Suprapubic skin (tissue), 4 donors: ENCODE results near the gene DAD1. TPM values are rescaled to one million over a fixed set of nuclear protein-coding genes. Genes with fewer than 3 reads are reported as not detected.

Source experiments
- DNase-seq, 2 donors: peaks; one replicate each; pipeline ENCODE4 v3.0.0-alpha.2; 2019; ENCODE audit warnings: low spot score in 2 of 2
- H3K27ac ChIP-seq: fragments of 200-600 bp; sonication (generic); one replicate; pipeline ENCODE4 v1.5.1; 2019
- H3K27me3 ChIP-seq: fragments of 200-600 bp; sonication (generic); one replicate; pipeline ENCODE4 v1.5.1; 2019
- H3K36me3 ChIP-seq: fragments of 200-600 bp; sonication (generic); one replicate; pipeline ENCODE4 v1.5.1; 2019
- H3K4me1 ChIP-seq: fragments of 200-600 bp; sonication (generic); one replicate; pipeline ENCODE4 v1.5.1; 2019
- H3K4me3 ChIP-seq: fragments of 200-600 bp; sonication (generic); one replicate; pipeline ENCODE4 v1.5.1; 2019; ENCODE audit warnings: mild to moderate bottlenecking
- H3K9me3 ChIP-seq: fragments of 200-600 bp; sonication (generic); one replicate; pipeline ENCODE4 v1.5.1; 2019
- EP300 ChIP-seq: sonication (generic); formaldehyde crosslinking; IDR thresholded peaks from one replicate; pipeline ENCODE4 v1.6.1; 2017; ENCODE audit warnings: antibody characterized with exemption
- POLR2A ChIP-seq, 2 donors: fragments of 450-650 bp; IDR thresholded peaks; one replicate each; pipeline ENCODE4 v1.6.1; 2017; ENCODE audit warnings: antibody characterized with exemption in 2 of 2, mild to moderate bottlenecking in 2 of 2, moderate library complexity in 2 of 2
- POLR2AphosphoS5 ChIP-seq, 3 donors: sonication (generic); formaldehyde crosslinking; IDR thresholded peaks; one replicate each; pipeline ENCODE4 v1.6.1; 2017; ENCODE audit warnings: antibody characterized with exemption in 3 of 3
- WGBS: methylation state at CpG from one replicate; pipeline ENCODE4 v1.1.5; 2018; 5-methylcytosine and 5-hydroxymethylcytosine counted together
- total RNA-seq, 4 donors: library from RNA; depleted of rRNA; stranded (reverse); fragments of >200 nt; gene quantifications; one replicate each; pipeline ENCODE4 v1.1.0, GENCODE V29; 2016
- TF ChIP-seq, protein P1 (sequence below), 2 donors: fragments of 200-600 bp in 1 of 2; fragments of 450-650 bp in 1 of 2; sonication (generic) in 1 of 2; IDR thresholded peaks; one replicate each; pipeline ENCODE4 v1.5.1; 2016 to 2019; ENCODE audit warnings: antibody characterized with exemption in 2 of 2, mild to moderate bottlenecking in 1 of 2, moderate library complexity in 1 of 2

Gene DAD1
- total RNA-seq, 4 donors from 2014 or later = 110 to 212 (median 187) TPM

DNA sequence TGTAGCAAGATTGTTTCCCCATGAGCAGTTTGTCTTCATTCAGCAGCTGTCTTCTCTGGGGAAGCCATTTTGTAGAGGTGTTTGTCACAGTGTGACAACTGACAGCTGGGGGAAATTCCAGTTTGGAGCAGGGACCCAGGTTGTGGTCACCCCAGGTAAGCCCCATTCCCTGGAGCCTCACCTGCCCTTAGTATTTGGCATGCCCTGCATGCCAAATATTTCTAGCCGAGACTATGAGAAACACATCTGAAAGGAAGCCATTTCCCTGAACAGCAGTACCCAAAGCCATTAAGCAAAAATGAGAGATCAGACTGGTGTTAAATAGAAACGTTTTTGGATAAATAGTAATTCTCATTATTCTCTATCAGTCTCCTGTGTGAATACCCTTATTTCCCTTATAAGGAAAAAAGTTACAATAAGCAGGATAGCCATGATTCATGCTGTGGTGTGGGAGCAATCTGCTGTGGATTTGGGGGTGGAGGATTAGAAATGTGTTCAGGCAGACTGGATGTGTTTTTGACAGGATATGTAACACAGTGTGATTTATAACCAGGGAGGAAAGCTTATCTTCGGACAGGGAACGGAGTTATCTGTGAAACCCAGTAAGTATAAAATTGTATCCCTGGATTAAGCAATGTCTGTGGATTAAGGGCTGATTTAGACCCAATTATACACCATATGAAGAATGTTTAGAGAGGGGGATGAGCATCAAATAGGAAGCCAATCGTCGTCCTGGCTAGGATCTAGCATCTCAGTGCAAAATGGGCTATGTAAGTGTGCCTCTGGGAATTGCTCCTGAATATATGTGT lies 68.9 kb downstream of the DAD1 start:
- WGBS = 49% methylated on average over 6 of the region's 6 CpGs
- TF ChIP-seq POLR2AphosphoS5 (IDR thresholded peaks at IDR 0.05) (no peak), POLR2A (IDR thresholded peaks at IDR 0.05) (no peak), EP300 (no peak)
- TF ChIP-seq, protein P1, sequence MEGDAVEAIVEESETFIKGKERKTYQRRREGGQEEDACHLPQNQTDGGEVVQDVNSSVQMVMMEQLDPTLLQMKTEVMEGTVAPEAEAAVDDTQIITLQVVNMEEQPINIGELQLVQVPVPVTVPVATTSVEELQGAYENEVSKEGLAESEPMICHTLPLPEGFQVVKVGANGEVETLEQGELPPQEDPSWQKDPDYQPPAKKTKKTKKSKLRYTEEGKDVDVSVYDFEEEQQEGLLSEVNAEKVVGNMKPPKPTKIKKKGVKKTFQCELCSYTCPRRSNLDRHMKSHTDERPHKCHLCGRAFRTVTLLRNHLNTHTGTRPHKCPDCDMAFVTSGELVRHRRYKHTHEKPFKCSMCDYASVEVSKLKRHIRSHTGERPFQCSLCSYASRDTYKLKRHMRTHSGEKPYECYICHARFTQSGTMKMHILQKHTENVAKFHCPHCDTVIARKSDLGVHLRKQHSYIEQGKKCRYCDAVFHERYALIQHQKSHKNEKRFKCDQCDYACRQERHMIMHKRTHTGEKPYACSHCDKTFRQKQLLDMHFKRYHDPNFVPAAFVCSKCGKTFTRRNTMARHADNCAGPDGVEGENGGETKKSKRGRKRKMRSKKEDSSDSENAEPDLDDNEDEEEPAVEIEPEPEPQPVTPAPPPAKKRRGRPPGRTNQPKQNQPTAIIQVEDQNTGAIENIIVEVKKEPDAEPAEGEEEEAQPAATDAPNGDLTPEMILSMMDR (IDR thresholded peaks at IDR 0.05) = no peak
- Histone ChIP-seq H3K9me3 (no peaks in the 10 kb centered on the region), H3K4me1 (peaks cover 85% of the 10 kb centered on the region), H3K27me3 (no peaks in the 10 kb centered on the region), H3K4me3 (no peak overlapping the region), H3K36me3 (no peaks in the 10 kb centered on the region), H3K27ac (peak overlapping the region; percentile 64)
- no peak for DNase-seq

DNA sequence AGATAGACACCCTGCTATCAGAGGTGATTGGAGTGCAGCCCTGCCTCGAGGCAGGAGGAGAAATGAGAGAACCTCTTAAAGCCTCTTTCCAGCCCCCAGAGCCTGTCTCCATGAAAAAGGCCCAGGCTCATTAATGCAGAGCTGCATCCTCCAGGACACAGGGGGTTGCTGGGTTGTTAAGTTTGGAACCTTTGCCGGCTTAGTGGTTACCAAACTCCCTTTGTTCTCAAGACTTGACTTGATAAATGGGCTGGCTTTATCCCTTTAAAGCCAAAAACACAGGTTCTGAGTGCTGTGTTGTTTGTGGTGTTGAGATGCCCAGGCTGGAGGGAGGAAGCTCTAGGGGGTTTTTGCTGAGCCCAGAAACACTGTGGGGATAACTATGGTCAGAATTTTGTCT lies 71.0 kb downstream of the DAD1 start:
- TF ChIP-seq POLR2AphosphoS5 (IDR thresholded peaks at IDR 0.05) (no peak), POLR2A (IDR thresholded peaks at IDR 0.05) (no peak), EP300 (no peak)
- TF ChIP-seq, protein P1 (IDR thresholded peaks at IDR 0.05) = no peak
- Histone ChIP-seq H3K27me3 (no peaks in the 10 kb centered on the region), H3K27ac (no peak overlapping the region), H3K4me3 (no peak overlapping the region), H3K36me3 (no peaks in the 10 kb centered on the region), H3K9me3 (no peaks in the 10 kb centered on the region), H3K4me1 (peaks cover 91% of the 10 kb centered on the region)
- DNase-seq = no peak
- 54% methylated on average over 2 of the region's 2 CpGs for WGBS

DNA sequence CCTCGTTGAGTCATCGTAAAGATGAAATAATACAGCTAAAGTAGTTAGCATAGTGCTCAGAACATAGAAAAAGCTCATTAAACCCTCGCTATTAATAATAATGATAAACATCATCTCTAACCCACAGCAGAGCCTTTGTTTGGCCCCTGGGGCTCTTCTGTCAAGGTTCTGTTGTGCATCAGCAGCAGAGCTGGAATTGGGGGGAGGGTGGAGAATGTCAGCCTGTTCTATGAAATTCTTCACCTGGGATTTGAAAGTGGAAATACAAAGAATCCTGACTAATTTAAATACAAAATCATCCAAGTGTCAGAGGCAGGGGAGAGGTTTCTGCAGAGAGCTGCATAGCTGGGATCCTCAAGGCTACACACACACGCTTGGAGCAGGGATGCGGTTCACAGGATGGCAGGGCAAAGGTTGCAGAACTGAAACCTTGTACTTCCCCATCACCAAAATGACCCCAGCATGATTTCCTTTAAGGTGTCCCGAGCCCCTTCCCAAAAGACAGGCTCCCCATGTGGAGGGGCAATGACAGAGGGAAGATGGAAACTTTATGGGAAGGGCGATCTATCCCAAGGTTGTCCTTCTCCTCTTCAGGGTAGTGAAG lies 71.8 kb downstream of the DAD1 start:
- H3K9me3 ChIP-seq = no peaks in the 10 kb centered on the region
- 85% methylated on average over 7 of the region's 7 CpGs for WGBS
- H3K36me3 ChIP-seq = no peaks in the 10 kb centered on the region
- DNase-seq = no peak
- peaks cover 91% of the 10 kb centered on the region for H3K4me1 ChIP-seq
- H3K27ac ChIP-seq = no peak overlapping the region
- no peaks in the 10 kb centered on the region for H3K27me3 ChIP-seq
- TF ChIP-seq EP300 (no peak), POLR2A (IDR thresholded peaks at IDR 0.05) (no peak)
- TF ChIP-seq, protein P1 (IDR thresholded peaks at IDR 0.05) = no peak
- H3K4me3 ChIP-seq = no peak overlapping the region

DNA sequence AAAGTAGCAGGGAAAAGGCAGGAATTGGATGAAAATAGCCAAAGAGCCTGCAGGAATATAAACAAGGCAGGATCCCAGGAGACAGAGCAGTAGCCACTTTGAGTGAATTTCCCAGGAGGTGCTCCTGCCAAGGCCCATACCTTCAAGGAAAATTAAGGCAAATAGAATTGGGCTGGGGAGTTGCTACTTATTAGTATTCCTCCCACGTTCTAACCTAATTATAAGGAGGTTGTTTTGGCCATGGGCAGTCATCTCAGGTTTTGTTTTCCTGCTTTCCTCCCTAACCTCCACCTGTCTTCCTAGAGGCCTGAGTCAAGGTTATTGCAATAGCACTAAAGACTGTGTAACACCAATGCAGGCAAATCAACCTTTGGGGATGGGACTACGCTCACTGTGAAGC lies 73.1 kb downstream of the DAD1 start:
- Histone ChIP-seq H3K4me3 (no peak overlapping the region), H3K36me3 (no peaks in the 10 kb centered on the region), H3K9me3 (no peaks in the 10 kb centered on the region), H3K27ac (no peak overlapping the region), H3K4me1 (peaks cover 81% of the 10 kb centered on the region), H3K27me3 (no peaks in the 10 kb centered on the region)
- DNase-seq = no peak
- 49% methylated on average over 2 of the region's 2 CpGs for WGBS
- TF ChIP-seq EP300 = no peak
- no peak for TF ChIP-seq POLR2A (IDR thresholded peaks at IDR 0.05)
- no peak for TF ChIP-seq POLR2AphosphoS5 (IDR thresholded peaks at IDR 0.05)

Other genes starting within 250 kb of the DAD1 start
- 10 to 100 TPM; 15.3 to 30.4 (median 21.8) TPM for gene ABHD4, start 9.1 kb upstream of the DAD1 start, total RNA-seq
- gene OR6J1, start 55.1 kb upstream of the DAD1 start, total RNA-seq = not detected
- 100 to 1,000 TPM in 2 of 4 donors, 10 to 100 TPM in 2; 75.7 to 107 (median 91.8) TPM for gene OXA1L, start 177.5 kb upstream of the DAD1 start, total RNA-seq
- 1 to 10 TPM; 1.8 to 3.8 (median 2.9) TPM for gene SLC7A7, start 226.2 kb upstream of the DAD1 start, total RNA-seq
- 10 to 100 TPM; 35.5 to 84.5 (median 74.2) TPM for gene MRPL52, start 240.7 kb upstream of the DAD1 start, total RNA-seq
- gene MMP14, start 247.4 kb upstream of the DAD1 start, total RNA-seq = 100 to 1,000 TPM; 106 to 161 (median 128) TPM